ENCODE measurements around the gene AARS2. TPM values are rescaled to one million over a fixed set of nuclear protein-coding genes. Genes with fewer than 3 reads are reported as not detected.
"Not testable (repeated sequence)": the region's sequence is repeated elsewhere in the genome, so short reads cannot be mapped to it uniquely, and the experiment has no call there.

The AARS2 gene
- total RNA-seq, 1 experiment from 2014 or later: 17.4 TPM

- DNase-seq (ENCODE audit: low read depth): peak; percentile 48
Measured at GRCh38 chr6:44332585-44332984, 19.4 kb upstream of the AARS2 start.

GRCh38 chr6:44329858-44330257 lies 16.7 kb upstream of the AARS2 start:
- DNase-seq (ENCODE audit: low read depth): no peak

DNA sequence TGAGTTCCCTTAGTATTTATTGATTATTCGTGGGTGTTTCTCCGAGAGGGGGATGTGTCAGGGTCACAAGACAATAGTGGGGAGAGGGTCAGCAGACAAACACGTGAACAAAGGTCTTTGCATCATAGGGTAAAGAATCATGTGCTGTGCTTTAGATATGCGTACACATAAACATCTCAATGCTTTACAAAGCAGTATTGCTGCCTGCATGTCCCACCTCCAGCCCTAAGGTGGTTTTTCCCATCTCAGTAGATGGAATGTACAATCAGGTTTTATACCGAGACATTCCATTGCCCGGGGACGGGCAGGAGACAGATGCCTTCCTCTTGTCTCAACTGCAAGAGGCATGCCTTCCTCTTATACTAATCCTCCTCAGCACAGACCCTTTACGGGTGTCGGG lies 15.1 kb upstream of the AARS2 start:
- not testable (repeated sequence) for DNase-seq (ENCODE audit: low read depth)

DNA sequence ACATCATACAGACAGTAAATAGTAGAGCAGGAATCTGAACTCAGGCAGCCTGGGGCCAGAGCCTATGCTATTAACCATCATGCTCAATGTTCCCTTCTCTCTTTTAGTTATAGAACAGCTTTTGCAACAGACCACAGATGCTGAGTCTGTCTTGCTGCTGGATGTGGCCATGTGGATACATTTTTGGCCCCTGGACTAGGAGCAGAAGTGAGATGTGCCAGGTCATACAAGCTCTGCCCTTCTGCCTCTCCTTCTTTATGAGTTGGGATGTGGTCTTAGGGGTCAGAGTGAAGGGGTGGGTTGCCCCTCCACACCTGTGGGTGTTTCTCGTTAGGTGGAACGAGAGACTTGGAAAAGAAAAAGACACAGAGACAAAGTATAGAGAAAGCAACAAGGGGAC lies 14.6 kb upstream of the AARS2 start:
- no peak for DNase-seq (ENCODE audit: low read depth)

DNA sequence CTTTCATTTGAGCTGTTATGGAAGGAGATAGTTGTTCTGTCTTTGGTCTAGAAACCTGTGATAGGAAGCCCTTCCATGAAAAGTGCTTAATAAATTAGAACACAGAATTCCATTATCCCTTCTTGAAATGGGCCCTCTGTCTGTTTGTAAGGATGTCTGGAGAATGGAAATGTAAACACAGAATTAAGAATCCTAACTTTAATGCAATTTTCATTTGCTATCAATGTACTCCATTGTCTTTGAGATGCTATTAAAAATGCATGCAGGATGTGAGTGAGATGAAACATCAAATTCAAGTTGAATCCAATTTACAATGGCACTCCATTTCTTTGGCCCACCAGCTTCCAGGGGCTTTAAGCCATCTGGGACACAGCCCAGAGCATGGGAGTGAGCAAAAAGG lies 13.9 kb upstream of the AARS2 start:
- no peak for DNase-seq (ENCODE audit: low read depth)

DNA sequence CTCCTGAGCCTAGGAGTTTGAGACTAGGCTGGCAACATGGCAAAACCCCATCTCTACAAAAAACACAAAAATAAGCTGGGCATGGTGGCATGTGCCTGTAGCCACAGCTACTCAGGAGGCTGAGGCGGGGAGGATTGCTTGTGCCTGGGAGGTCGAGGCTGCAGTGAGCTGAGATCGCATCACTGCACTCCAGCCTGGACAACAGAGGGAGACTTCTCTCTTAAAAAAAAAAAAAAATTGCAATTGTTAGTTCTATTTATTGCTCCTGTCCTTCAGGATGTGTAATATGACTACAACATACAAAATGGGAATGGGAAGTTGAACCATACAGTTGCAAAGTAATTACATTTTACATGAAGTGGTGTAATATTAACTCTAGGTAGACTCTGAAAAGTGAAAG lies 8.1 kb upstream of the AARS2 start:
- DNase-seq (ENCODE audit: low read depth): no peak

DNA sequence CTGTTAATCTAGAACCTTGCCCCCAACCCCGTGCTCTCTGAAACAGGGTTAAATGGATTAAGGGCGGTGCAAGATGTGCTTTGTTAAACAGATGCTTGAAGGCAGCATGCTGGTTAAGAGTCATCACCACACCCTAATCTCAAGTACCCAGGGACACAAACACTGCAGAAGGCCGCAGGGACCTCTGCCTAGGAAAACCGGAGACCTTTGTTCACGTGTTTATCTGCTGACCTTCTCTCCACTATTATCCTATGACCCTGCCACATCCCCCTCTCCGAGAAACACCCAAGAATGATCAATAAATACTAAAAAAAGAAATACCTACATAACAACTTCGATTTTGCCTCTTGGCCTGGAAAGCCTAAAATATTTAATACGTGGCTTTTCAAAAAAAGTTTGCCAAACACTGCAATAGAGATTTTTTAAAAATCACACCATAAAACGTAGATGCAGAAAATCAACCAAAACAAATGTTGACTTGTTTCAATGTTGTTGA lies 4.0 kb upstream of the AARS2 start:
- DNase-seq (ENCODE audit: low read depth): not testable (repeated sequence)

- no peak for DNase-seq (ENCODE audit: low read depth)
Measured at GRCh38 chr6:44316481-44316880, 3.3 kb upstream of the AARS2 start.

DNA sequence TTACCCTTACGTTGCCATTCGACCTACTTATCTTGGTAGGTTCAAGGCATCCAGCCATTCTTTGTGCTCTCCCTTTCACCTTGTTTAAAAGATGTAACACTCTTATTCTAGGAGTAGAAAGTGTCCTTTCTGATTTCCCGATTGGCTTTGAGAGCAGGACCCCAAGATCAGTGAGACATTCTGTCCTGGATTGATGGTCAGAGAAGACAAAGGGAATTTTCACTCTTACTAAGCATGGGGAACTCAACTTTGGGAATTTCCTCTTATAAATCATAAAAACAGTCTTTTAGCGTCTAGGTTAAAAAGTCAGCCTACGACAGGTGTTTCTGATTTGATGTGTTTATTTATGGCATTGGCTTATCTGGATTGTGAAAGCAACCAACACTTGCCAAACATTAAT lies 2.8 kb upstream of the AARS2 start:
- no peak for DNase-seq (ENCODE audit: low read depth)

DNA sequence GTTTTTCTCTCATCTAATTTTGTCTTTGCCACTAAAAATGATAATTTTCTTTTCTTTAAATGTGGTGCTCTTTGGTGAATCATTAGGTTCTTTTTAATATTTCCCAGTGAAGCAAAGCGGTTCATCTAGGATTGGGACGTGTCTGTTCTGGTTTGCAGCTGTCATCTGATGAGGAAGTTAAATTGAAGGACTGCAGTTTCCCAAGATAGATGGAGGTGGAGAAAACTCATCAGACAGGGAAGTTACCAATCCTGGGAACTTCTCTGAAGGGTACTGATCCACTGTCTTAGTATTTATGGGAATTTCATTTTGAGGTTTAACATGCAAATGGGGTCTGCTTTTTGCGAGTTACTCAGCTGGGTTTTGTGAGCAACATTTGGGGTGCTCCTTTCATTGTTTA lies 2.4 kb upstream of the AARS2 start:
- no peak for DNase-seq (ENCODE audit: low read depth)

DNA sequence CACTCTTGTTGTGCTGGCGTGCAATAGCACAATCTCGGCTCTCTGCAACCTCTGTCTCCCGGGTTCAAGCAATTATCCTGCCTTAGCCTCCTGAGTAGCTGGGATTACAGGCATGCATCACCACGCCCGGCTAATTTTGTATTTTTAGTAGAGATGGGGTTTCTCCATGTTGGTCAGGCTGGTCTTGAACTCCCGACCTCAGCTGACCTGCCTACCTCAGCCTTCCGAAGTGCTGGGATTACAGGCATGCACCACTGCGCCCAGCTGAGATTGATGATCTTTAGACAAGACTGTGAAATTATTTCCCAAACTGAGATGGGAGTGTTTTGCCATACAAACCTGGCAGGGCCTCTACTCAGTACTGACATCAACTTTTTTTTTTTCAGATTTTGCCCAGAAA lies 1.5 kb upstream of the AARS2 start:
- DNase-seq (ENCODE audit: low read depth): not testable (repeated sequence)

DNA sequence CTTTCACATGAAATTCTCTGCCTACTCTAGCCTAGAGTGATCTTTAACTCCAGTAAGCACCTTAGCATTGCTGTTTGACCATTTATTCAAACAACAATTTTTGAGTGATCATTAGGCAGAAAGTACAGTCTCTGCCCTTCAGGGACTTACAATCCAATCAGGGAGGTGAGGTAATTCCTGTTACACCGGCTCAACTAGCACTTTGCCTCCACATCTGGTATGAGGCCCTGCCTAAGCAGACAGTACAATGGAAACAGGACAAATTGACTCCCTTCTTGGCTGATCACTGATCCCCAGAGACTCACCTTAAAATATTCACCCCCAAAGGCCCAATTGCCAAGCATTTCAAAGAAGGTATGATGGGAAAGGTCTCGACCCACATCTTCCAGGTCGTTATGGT lies 1.4 kb downstream of the AARS2 start:
- no peak for DNase-seq (ENCODE audit: low read depth)

DNA sequence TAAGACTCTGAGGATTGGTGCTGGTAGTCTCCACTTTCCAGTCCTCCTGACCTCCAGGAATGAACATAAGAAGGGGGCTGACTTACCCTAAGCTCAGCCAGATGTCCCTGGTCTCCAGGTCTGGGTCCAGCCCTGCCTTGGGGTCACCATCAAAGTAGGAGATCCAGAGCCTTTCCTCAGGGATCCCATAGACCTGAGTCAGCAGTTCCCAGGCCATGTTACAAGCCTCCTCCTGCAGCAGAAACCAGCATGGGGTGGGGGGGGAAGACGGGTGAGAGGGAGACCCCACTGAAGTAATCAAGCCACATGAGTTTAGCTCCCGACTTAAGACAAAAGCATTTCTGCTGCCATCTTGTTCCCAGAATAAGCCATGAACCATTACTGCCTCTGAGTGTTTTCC lies 1.8 kb downstream of the AARS2 start:
- DNase-seq (ENCODE audit: low read depth): no peak

DNA sequence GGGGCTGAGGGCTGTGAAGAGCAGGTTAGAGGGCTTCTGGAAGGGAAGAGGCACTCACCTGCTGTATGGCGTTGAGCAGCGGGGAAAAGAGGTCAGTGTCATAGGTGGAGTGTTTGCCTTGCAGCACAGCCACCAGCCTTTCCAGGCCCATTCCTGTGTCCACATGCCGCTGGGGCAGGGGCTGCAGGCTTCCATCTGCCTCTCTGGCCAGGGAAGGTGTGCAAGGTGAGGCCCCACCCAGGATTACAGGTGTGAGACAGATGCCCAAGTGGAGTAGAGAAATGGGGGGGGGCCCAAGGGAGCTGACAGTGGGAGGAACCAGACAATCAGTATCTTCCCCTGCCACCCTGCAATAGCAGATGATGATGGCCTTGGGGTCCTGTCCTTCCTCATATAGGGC lies 2.9 kb downstream of the AARS2 start:
- no peak for DNase-seq (ENCODE audit: low read depth)

DNA sequence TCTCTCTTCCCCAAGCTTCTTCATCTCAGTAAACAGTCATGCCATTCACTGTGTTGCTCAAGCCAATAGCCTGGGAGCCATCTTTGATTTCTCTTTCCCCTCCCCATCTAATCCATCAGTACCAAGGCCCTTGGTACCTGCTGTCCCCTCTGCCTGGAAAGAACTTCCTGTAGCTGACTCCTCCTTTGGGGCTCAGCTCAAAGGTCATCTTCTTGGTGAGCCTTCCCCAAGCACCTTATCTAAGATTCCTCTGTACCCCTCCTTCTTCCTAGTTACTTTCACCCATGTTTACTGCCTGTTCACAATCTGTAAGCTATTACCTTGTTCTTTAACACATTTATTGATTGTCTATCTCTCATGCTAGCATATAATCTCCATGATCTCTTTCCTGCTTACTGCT lies 3.5 kb downstream of the AARS2 start:
- no peak for DNase-seq (ENCODE audit: low read depth)

DNA sequence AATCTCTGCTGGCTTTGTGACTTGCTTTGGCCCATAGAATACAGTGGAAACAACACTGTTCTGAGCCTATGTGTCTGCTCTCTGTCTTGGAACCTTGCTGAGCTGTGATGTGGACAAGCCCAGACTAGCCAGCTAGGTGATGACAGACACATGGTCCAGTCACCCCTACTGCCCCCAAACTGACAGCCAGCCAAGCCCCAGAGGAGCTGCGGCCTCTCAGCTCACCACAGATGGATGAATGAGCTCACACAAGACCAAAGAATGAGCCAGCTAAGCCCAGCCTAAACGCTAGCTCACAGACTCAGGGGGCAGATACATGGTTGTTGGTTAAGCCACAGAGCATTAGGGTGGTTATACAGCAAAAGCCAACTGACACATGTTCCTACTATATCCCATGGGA lies 4.1 kb downstream of the AARS2 start:
- DNase-seq (ENCODE audit: low read depth): peak; percentile 36

DNA sequence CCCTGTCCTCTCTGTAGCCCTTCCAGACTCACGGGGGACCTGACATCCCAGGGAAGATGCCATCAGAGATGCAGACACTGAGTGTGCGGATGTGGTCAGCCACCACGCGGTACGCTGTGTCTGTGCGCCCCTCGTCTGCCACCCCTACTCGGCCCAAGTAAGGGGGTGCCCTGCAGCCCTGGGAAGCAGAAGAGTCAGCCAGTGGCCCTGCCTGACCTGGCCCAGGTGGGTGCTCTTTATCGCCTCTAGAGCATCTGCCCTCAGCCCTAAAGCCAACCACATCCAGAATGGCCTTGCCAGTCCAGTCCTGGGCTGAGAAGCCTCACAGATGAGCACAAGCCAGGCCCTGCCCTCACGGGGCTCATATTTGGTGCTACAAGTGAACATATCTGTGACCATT lies 5.9 kb downstream of the AARS2 start:
- DNase-seq (ENCODE audit: low read depth): no peak

DNA sequence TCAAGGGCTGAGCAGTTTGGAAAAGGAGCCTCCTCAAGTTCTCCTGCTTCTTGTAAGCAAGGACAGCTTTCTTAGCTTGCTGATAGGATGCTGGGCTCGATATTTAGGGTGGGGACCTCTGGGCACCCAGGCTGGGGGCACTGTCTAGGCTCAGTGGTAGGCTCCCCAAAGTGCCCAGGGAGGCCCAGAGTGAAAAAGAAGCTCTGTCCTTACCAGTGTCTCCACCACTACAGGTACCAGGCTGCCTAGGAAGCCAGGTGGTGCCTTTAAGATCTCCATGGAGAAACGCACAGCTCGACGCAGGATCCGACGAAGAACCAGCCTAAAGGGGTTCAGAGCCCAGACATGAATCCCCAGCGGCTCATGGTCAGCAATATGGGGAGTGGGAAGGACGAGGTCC lies 6.4 kb downstream of the AARS2 start:
- DNase-seq (ENCODE audit: low read depth): no peak

- DNase-seq (ENCODE audit: low read depth): no peak
Measured at GRCh38 chr6:44305200-44305725, 7.9 kb downstream of the AARS2 start.

GRCh38 chr6:44304282-44305199 lies 8.6 kb downstream of the AARS2 start:
- DNase-seq (ENCODE audit: low read depth): peak; percentile 48

GRCh38 chr6:44303842-44304241 lies 9.3 kb downstream of the AARS2 start:
- no peak for DNase-seq (ENCODE audit: low read depth)

DNA sequence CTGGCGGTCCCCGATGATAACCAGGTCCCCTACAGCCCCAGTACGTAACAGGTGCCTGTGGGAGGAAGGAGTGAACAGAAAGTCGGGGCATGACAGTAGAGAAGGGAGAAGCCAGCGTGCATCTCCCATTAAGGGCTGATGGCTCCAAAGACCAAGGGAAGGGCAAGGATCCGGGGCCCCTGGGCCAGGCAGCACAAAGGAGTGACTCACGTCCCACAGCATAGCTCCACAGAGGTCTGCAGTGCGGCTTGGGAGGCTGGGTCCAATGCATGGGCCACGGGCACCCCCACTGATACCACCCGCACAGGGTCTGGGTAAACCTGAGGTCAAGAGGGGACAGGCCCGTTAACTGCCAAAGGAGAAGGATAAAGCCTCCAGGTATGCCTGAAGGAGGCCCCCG lies 10.3 kb downstream of the AARS2 start:
- no peak for DNase-seq (ENCODE audit: low read depth)
